SK-N-SH (cell line): ENCODE data around the gene DEFB108B. TPM values are rescaled to one million over a fixed set of nuclear protein-coding genes. Genes with fewer than 3 reads are reported as not detected.
A peak's percentile ranks its signal among the peaks of the same experiment; 100 is the strongest.
"Not testable (repeated sequence)": the region's sequence is repeated elsewhere in the genome, so short reads cannot be mapped to it uniquely, and the experiment has no call there.

Experiments used
- CTCF ChIA-PET: fragments of 300-600, 350-600 bp; formaldehyde crosslinking; extraction: SDS; loops from one replicate; lab custom pipeline; 2021; lab: Yijun Ruan, JAX
- POLR2A ChIA-PET: fragments of 350-600 bp; sonication (Branson Sonifier 250); formaldehyde crosslinking; extraction: SDS; loops from one replicate; lab custom pipeline; 2020; ENCODE audit warnings: antibody characterized with exemption, inconsistent platforms; lab: Yijun Ruan, JAX
- DNase-seq: peaks from one replicate; pipeline ENCODE4 v3.0.0; 2012
- H2AFZ ChIP-seq: fragments of 200-600 bp; sonication (generic); 2 replicates; pipeline ENCODE4 v1.8.1; 2016; ENCODE audit warnings: antibody characterized with exemption, mild to moderate bottlenecking, low read depth
- H3F3A ChIP-seq: fragments of 200-600 bp; sonication (generic); replicated peaks from 2 replicates; pipeline ENCODE3; 2016; ENCODE audit warnings: antibody characterized with exemption, mild to moderate bottlenecking; ENCODE audit not compliant: insufficient read depth
- H3K27ac ChIP-seq, 2 experiments: fragments of 200-500 bp in 1 of 2; fragments of 200-600 bp in 1 of 2; sonication (Bioruptor generic) in 1 of 2; sonication (generic), shearing (Covaris generic) in 1 of 2; 2 replicates each; pipeline versions ENCODE4 v1.5.1 to v1.6.1; 2014 to 2016; ENCODE audit warnings: low read depth in 2 of 2, inconsistent platforms in 1 of 2, low read length in 1 of 2, mild to moderate bottlenecking in 1 of 2, mixed read lengths in 1 of 2
- H3K27me3 ChIP-seq: fragments of 200-600 bp; sonication (generic), shearing (Covaris generic); 2 replicates; pipeline ENCODE4 v1.6.1; 2016; ENCODE audit warnings: mixed run types; ENCODE audit not compliant: insufficient read depth
- H3K36me3 ChIP-seq, 2 experiments: fragments of 200-500 bp in 1 of 2; fragments of 200-600 bp in 1 of 2; sonication (Bioruptor generic) in 1 of 2; sonication (generic) in 1 of 2; replicated peaks in 1 of 2; 2 replicates each; pipeline versions ENCODE3 to v1.5.1; 2014 to 2016; ENCODE audit warnings: low read length in 1 of 2, mild to moderate bottlenecking in 1 of 2; ENCODE audit not compliant: insufficient read depth in 2 of 2, control insufficient read depth in 1 of 2
- H3K4me1 ChIP-seq, 2 experiments: fragments of 200-500 bp in 1 of 2; fragments of 200-600 bp in 1 of 2; sonication (Bioruptor generic) in 1 of 2; sonication (generic), shearing (Covaris generic) in 1 of 2; 2 replicates each; pipeline versions ENCODE4 v1.5.1 to v1.6.1; 2014 to 2016; ENCODE audit warnings: low read depth in 1 of 2, low read length in 1 of 2, mixed run types in 1 of 2; ENCODE audit not compliant: insufficient read depth in 2 of 2, control insufficient read depth in 1 of 2
- H3K4me2 ChIP-seq: fragments of 200-600 bp; sonication (generic), shearing (Covaris generic); 2 replicates; pipeline ENCODE4 v1.6.1; 2017; ENCODE audit warnings: mixed run types
- H3K4me3 ChIP-seq, 2 experiments: fragments of 200-500 bp in 1 of 2; fragments of 200-600 bp in 1 of 2; sonication (Bioruptor generic) in 1 of 2; sonication (generic), shearing (Covaris generic) in 1 of 2; 2 replicates each; pipeline versions ENCODE4 v1.5.1 to v1.8.1; 2014 to 2016; ENCODE audit warnings: low read depth in 2 of 2, inconsistent platforms in 1 of 2, low read length in 1 of 2, mild to moderate bottlenecking in 1 of 2, mixed read lengths in 1 of 2, moderate library complexity in 1 of 2
- H3K79me2 ChIP-seq: fragments of 200-600 bp; sonication (generic); 2 replicates; pipeline ENCODE4 v1.8.1; 2017; ENCODE audit warnings: mild to moderate bottlenecking; ENCODE audit not compliant: insufficient read depth
- H3K9ac ChIP-seq: fragments of 200-600 bp; sonication (generic); 2 replicates; pipeline ENCODE4 v1.6.1; 2017; ENCODE audit warnings: mixed run types
- H3K9me2 ChIP-seq: fragments of 200-600 bp; sonication (generic); 2 replicates; pipeline ENCODE4 v1.6.1; 2017; ENCODE audit warnings: mixed run types
- H3K9me3 ChIP-seq: fragments of 200-600 bp; sonication (generic); 2 replicates; pipeline ENCODE4 v1.6.1; 2017; ENCODE audit warnings: mixed run types, mild to moderate bottlenecking, moderate library complexity
- H4K20me1 ChIP-seq: fragments of 200-600 bp; sonication (generic); 2 replicates; pipeline ENCODE4 v1.6.1; 2017; ENCODE audit warnings: mild to moderate bottlenecking, mixed run types; ENCODE audit not compliant: insufficient read depth
- CTCF ChIP-seq: fragments of 200-600 bp; sonication (generic); IDR thresholded peaks from 2 replicates; pipeline ENCODE4 v1.6.1; 2017; ENCODE audit warnings: antibody characterized with exemption, mild to moderate bottlenecking, moderate library complexity
- NRF1 ChIP-seq: IDR thresholded peaks from 2 replicates; pipeline ENCODE4 v1.6.1; 2012; ENCODE audit warnings: low read depth, mild to moderate bottlenecking, low read length
- POLR2AphosphoS5 ChIP-seq: IDR thresholded peaks from 2 replicates; pipeline ENCODE4 v1.6.1; 2012; ENCODE audit warnings: low read depth, low read length
- RAD21 ChIP-seq: IDR thresholded peaks from 2 replicates; pipeline ENCODE4 v1.6.1; 2012; ENCODE audit warnings: mild to moderate bottlenecking, low read length
- SMC3 ChIP-seq: IDR thresholded peaks from 2 replicates; pipeline ENCODE4 v1.6.1; 2012; ENCODE audit warnings: low read depth, low read length, improper control_type of control experiment
- WGBS: methylation state at CpG from one replicate; pipeline ENCODE4 v1.1.6; 2017; ENCODE audit warnings: low lambda C conversion rate; 5-methylcytosine and 5-hydroxymethylcytosine counted together
- polyA plus RNA-seq, 3 experiments: library from polyadenylated mRNA; depleted of rRNA; stranded (reverse); fragments of >200 nt; gene quantifications; 2 replicates each; pipeline ENCODE4 v1.2.3, GENCODE V29; 2012

DEFB108B gene
- polyA plus RNA-seq, 1 of the 3 experiments (the other 2 are of a cell fraction) = not detected

GRCh38 chr11:71812529-71812928 lies 20.5 kb upstream of the DEFB108B start:
- H3K4me1 ChIP-seq, H3K27ac ChIP-seq, H3K9me3 ChIP-seq, H3K9me2 ChIP-seq, H3K4me3 ChIP-seq, H4K20me1 ChIP-seq, DNase-seq, H3K9ac ChIP-seq, H3F3A ChIP-seq, H3K27me3 ChIP-seq, H2AFZ ChIP-seq, H3K36me3 ChIP-seq, POLR2A ChIA-PET, H3K79me2 ChIP-seq: not testable (repeated sequence)
- 0 out of 2 replicates have a peak overlapping the region, but pooled peaks have one; percentile 24 for H3K4me2 ChIP-seq
- CTCF ChIA-PET = interaction anchor here (2.1 kb wide), 1 partner anchor 12 kb away, joined by 7 read pairs; no protein-coding TSS in a partner anchor
- 90% methylated on average over 2 of the region's 3 CpGs for WGBS

GRCh38 chr11:71813481-71814355 lies 19.3 kb upstream of the DEFB108B start:
- CTCF ChIA-PET = interaction anchor here (2.1 kb wide), 1 partner anchor 13 kb away, joined by 7 read pairs; no protein-coding TSS in a partner anchor
- POLR2A ChIA-PET = not testable (repeated sequence)
- peak overlapping the region in 1 of 2 experiments; percentile 53; a peak in 2 of 4 replicates for H3K4me3 ChIP-seq

GRCh38 chr11:71821539-71821938 lies 11.5 kb upstream of the DEFB108B start:
- CTCF ChIA-PET, H3K4me1 ChIP-seq: not testable (repeated sequence)

More at GRCh38 chr11:71813481-71814355, 19.3 kb upstream of the DEFB108B start:
- not testable (repeated sequence) for H3K27me3 ChIP-seq, H3K9me3 ChIP-seq, H4K20me1 ChIP-seq, H3K4me1 ChIP-seq, H2AFZ ChIP-seq, H3K79me2 ChIP-seq, H3K9me2 ChIP-seq, H3K36me3 ChIP-seq, H3F3A ChIP-seq
- peak overlapping the region in 1 of 2 experiments; percentile 55; a peak in 1 of 4 replicates for H3K27ac ChIP-seq
- 14% methylated on average over 14 of the region's 46 CpGs for WGBS
- TF ChIP-seq POLR2AphosphoS5 = 0 out of 2 replicates have a peak, but pooled peaks have one; percentile 39
- TF ChIP-seq SMC3 = peak; percentile 61
- peak; percentile 66 for TF ChIP-seq RAD21
- TF ChIP-seq CTCF = peak; percentile 71
- TF ChIP-seq NRF1 = peak; percentile 48; the same call in 1 of the 2 replicates
- peak overlapping the region; percentile 53; the same call in 1 of the 2 replicates for H3K9ac ChIP-seq
- peak; percentile 89 for DNase-seq
- H3K4me2 ChIP-seq = peak overlapping the region; percentile 62; the same call in 1 of the 2 replicates

GRCh38 chr11:71829247-71829646 lies 3.8 kb upstream of the DEFB108B start:
- WGBS = 73% methylated on average over 3 of the region's 3 CpGs
- DNase-seq, H3K4me1 ChIP-seq, H3K36me3 ChIP-seq, H2AFZ ChIP-seq, H3K27me3 ChIP-seq, H3K4me3 ChIP-seq, H3K9me2 ChIP-seq, H3K4me2 ChIP-seq, H3K27ac ChIP-seq, H3K79me2 ChIP-seq, H4K20me1 ChIP-seq, CTCF ChIA-PET, H3F3A ChIP-seq, POLR2A ChIA-PET, H3K9ac ChIP-seq, H3K9me3 ChIP-seq: not testable (repeated sequence)

More at GRCh38 chr11:71821539-71821938, 11.5 kb upstream of the DEFB108B start:
- H3K9ac ChIP-seq, POLR2A ChIA-PET, H4K20me1 ChIP-seq, H2AFZ ChIP-seq, H3K27ac ChIP-seq, H3K9me3 ChIP-seq, H3F3A ChIP-seq, DNase-seq, H3K36me3 ChIP-seq, H3K4me3 ChIP-seq, H3K4me2 ChIP-seq, H3K9me2 ChIP-seq, H3K79me2 ChIP-seq, H3K27me3 ChIP-seq: not testable (repeated sequence)
- 47% methylated on average over 1 of the region's 1 CpG for WGBS

GRCh38 chr11:71829686-71830085 lies 3.3 kb upstream of the DEFB108B start:
- H2AFZ ChIP-seq, H3K27me3 ChIP-seq, H3K9ac ChIP-seq, POLR2A ChIA-PET, H3K79me2 ChIP-seq, H3K4me3 ChIP-seq, H3K36me3 ChIP-seq, H3K4me2 ChIP-seq, DNase-seq, H3K4me1 ChIP-seq, H3K9me2 ChIP-seq, H3K9me3 ChIP-seq, H4K20me1 ChIP-seq, H3F3A ChIP-seq, CTCF ChIA-PET, H3K27ac ChIP-seq: not testable (repeated sequence)
- 65% methylated on average over 3 of the region's 3 CpGs for WGBS
